Trophoblast cell (in vitro differentiated cells and primary cell): ENCODE data around the gene ZNF277.

Experiments
- DNase-seq, 2 donors: peaks; one replicate each; pipeline ENCODE4 v3.0.0-alpha.2; 2016
- H2AFZ ChIP-seq: 2 replicates; pipeline ENCODE4 v1.6.1; 2013; ENCODE audit warnings: low read length, moderate library complexity, mild to moderate bottlenecking; ENCODE audit not compliant: insufficient read depth, poor library complexity
- H2AK5ac ChIP-seq: 2 replicates; pipeline ENCODE4 v1.6.1; 2013; ENCODE audit warnings: mild to moderate bottlenecking, low read length
- H2BK120ac ChIP-seq: 2 replicates; pipeline ENCODE4 v1.6.1; 2013; ENCODE audit warnings: low read length, mild to moderate bottlenecking, moderate library complexity; ENCODE audit not compliant: insufficient read depth, poor library complexity
- H2BK12ac ChIP-seq: 2 replicates; pipeline ENCODE4 v1.6.1; 2013; ENCODE audit warnings: mild to moderate bottlenecking, low read length, moderate library complexity
- H2BK5ac ChIP-seq: 2 replicates; pipeline ENCODE4 v1.6.1; 2013; ENCODE audit warnings: low read length, low read depth, moderate library complexity, mild to moderate bottlenecking; ENCODE audit not compliant: poor library complexity
- H3K14ac ChIP-seq: 2 replicates; pipeline ENCODE4 v1.6.1; 2013; ENCODE audit warnings: mild to moderate bottlenecking, low read length
- H3K18ac ChIP-seq: 2 replicates; pipeline ENCODE4 v1.6.1; 2013; ENCODE audit warnings: mild to moderate bottlenecking, low read length
- H3K23ac ChIP-seq: 2 replicates; pipeline ENCODE4 v1.6.1; 2013; ENCODE audit warnings: low read length
- H3K27ac ChIP-seq: 2 replicates; pipeline ENCODE4 v1.5.1; 2013; ENCODE audit warnings: low read depth, mild to moderate bottlenecking, inconsistent platforms, low read length, moderate library complexity
- H3K27me3 ChIP-seq: 2 replicates; pipeline ENCODE4 v1.6.1; 2013; ENCODE audit warnings: inconsistent platforms, mild to moderate bottlenecking, low read length, moderate library complexity; ENCODE audit not compliant: insufficient read depth
- H3K36me3 ChIP-seq, 2 experiments: 1 replicate in 1 of 2; 2 replicates in 1 of 2; pipeline ENCODE4 v1.6.1; 2013; ENCODE audit warnings: low read length in 2 of 2, mild to moderate bottlenecking in 2 of 2, moderate library complexity in 1 of 2; ENCODE audit not compliant: insufficient read depth in 2 of 2, control insufficient read depth in 1 of 2
- H3K4ac ChIP-seq: 2 replicates; pipeline ENCODE4 v1.6.1; 2013; ENCODE audit warnings: low read depth, mild to moderate bottlenecking, low read length, moderate library complexity
- H3K4me1 ChIP-seq, 2 experiments: 1 replicate in 1 of 2; 2 replicates in 1 of 2; pipeline ENCODE4 v1.6.1; 2013; ENCODE audit warnings: low read length in 2 of 2, mild to moderate bottlenecking in 2 of 2, moderate library complexity in 1 of 2; ENCODE audit not compliant: insufficient read depth in 2 of 2, control insufficient read depth in 1 of 2
- H3K4me2 ChIP-seq: 2 replicates; pipeline ENCODE4 v1.6.1; 2013; ENCODE audit warnings: inconsistent platforms, mild to moderate bottlenecking, low read length, moderate library complexity
- H3K4me3 ChIP-seq: 2 replicates; pipeline ENCODE4 v1.5.1; 2013; ENCODE audit warnings: mild to moderate bottlenecking, low read depth, low read length, inconsistent platforms
- H3K79me1 ChIP-seq: one replicate; pipeline ENCODE4 v1.6.1; 2013; ENCODE audit warnings: low read length
- H3K79me2 ChIP-seq: 2 replicates; pipeline ENCODE4 v1.6.1; 2013; ENCODE audit warnings: low read length, mild to moderate bottlenecking; ENCODE audit not compliant: control insufficient read depth, insufficient read depth, poor library complexity
- H3K9ac ChIP-seq: 2 replicates; pipeline ENCODE4 v1.6.1; 2013; ENCODE audit warnings: mild to moderate bottlenecking, low read length
- H3K9me3 ChIP-seq: 2 replicates; pipeline ENCODE4 v1.6.1; 2013; ENCODE audit warnings: low read depth, mild to moderate bottlenecking, control low read depth, inconsistent platforms, low read length; ENCODE audit not compliant: insufficient read depth
- H4K12ac ChIP-seq: 2 replicates; pipeline ENCODE4 v1.6.1; 2013; ENCODE audit warnings: low read depth, mild to moderate bottlenecking, low read length, moderate library complexity
- H4K8ac ChIP-seq: 2 replicates; pipeline ENCODE4 v1.6.1; 2013; ENCODE audit warnings: low read depth, mild to moderate bottlenecking, low read length, moderate library complexity
- H4K91ac ChIP-seq: one replicate; pipeline ENCODE4 v1.6.1; 2013; ENCODE audit warnings: low read depth, mild to moderate bottlenecking, low read length, moderate library complexity
- WGBS: extraction: QIAGEN DNeasy Blood & Tissue Kit; methylation state at CpG from one replicate; pipeline ENCODE4 v1.1.7; 2013; ENCODE audit warnings: missing lambda C conversion rate; ENCODE audit not compliant: insufficient read length, insufficient coverage; ENCODE audit errors: extremely low coverage; 5-methylcytosine and 5-hydroxymethylcytosine counted together

ZNF277 gene

DNA sequence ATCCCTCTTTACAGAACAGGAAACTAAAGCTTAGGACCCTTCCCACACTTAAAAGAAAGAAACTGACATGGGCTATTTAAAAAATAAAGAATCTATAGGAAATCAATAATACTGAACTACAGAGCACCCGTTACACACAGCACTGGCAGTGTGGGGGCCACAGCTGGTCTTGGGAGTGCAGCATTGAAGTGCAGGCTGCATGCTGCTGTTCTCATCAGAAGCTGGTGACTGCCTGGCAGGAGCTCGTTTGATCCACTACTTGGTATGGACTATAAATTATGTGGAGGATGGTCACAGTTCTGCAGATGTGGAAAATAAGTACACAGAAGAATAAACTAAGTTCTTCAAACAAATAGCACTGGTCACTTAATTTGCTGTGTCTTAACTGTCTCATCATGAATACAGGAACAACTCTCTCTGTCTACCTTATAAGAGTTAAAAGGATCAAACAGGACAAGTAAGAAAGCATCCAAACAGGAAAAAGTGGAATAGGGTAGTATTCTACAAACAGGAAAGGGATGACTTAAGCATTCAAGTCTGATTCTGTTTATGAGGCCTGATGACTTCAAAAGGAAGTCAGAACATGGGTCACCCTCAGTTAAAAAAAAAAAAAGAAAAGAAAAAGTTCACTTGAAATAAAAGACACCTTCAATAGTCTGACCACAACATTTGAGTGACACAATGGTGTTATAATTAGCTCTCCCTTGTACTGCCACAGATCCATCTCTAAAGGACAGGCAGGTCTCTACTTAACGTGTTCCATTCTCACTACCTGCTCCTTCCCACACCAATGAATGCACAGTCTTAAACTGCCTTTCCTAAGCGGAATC is 21.3 kb upstream of the ZNF277 start:
- H4K91ac ChIP-seq = no peak overlapping the region
- H3K79me2 ChIP-seq = no peaks in the 10 kb centered on the region
- no peaks in the 10 kb centered on the region for H3K79me1 ChIP-seq

DNA sequence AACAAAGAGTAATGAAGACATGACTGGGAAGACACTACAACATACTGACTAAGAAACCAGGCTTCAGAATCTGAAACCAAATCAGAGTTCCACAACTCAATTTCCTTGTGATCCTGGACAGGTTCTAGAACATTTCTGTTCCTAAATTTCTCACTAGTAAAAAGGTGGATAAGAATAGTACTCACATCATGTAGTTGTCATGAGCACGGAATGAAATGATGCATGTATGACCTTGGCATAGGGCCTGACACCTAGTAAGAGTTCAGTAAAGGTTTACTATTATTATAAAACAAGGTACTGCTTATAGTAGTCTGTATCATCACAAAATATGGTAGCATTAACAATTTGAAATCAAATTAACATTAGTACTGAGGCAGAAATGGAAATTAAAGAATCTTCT is 20.2 kb upstream of the ZNF277 start:
- Histone ChIP-seq H3K27ac (no peak overlapping the region), H3K36me3 (no peaks in the 10 kb centered on the region), H3K4me3 (no peak overlapping the region), H2BK12ac (no peak overlapping the region), H3K27me3 (no peaks in the 10 kb centered on the region), H2AFZ (no peak overlapping the region), H2BK5ac (no peak overlapping the region), H2BK120ac (no peak overlapping the region), H3K4me1 (peaks cover 0 to 2% of the 10 kb centered on the region in 2 experiments), H4K91ac (no peak overlapping the region), H3K9ac (no peak overlapping the region), H3K9me3 (no peaks in the 10 kb centered on the region), H4K8ac (no peak overlapping the region), H2AK5ac (no peak overlapping the region), H3K14ac (no peak overlapping the region), H3K4ac (no peak overlapping the region), H3K18ac (no peak overlapping the region), H3K79me1 (no peaks in the 10 kb centered on the region), H3K23ac (no peak overlapping the region), H3K79me2 (no peaks in the 10 kb centered on the region), H3K4me2 (no peak overlapping the region), H4K12ac (no peak overlapping the region)
- WGBS = no CpG with 5 or more reads among the region's 1 CpG
- no peak for DNase-seq

More for the DNA sequence above, 21.3 kb upstream of the ZNF277 start:
- Histone ChIP-seq H2BK12ac (no peak overlapping the region), H3K4me3 (no peak overlapping the region), H3K9me3 (no peaks in the 10 kb centered on the region), H3K27me3 (no peaks in the 10 kb centered on the region), H3K36me3 (no peaks in the 10 kb centered on the region), H3K4me2 (no peak overlapping the region), H2BK5ac (no peak overlapping the region), H3K23ac (no peak overlapping the region), H3K14ac (no peak overlapping the region), H4K12ac (no peak overlapping the region), H3K9ac (no peak overlapping the region), H3K18ac (no peak overlapping the region), H2AK5ac (no peak overlapping the region), H4K8ac (no peak overlapping the region), H3K27ac (no peak overlapping the region), H2BK120ac (no peak overlapping the region), H2AFZ (no peak overlapping the region), H3K4me1 (peaks cover 0 to 2% of the 10 kb centered on the region in 2 experiments), H3K4ac (no peak overlapping the region)
- WGBS = no CpG with 5 or more reads among the region's 4 CpGs
- no peak for DNase-seq

DNA sequence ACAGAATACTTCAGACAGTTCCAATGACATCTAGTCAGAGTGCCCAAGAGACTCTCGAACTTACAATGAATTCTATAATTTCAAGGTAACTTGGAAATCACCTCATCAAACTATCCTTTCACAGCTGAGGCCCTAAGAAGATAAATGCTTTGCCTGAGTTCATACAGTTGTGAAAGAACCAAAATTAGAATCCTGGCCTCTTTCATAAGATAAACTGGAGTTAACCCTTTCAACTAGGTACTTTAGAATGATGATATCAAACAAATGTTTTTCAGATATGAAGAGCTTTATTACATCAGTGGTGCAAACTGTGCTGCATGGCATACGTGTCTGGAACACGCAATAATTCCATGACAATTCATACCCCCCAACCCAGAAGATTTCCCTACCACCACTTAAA is 18.2 kb upstream of the ZNF277 start:
- no CpG with 5 or more reads among the region's 3 CpGs for WGBS
- Histone ChIP-seq H3K23ac (no peak overlapping the region), H2AK5ac (no peak overlapping the region), H2BK120ac (no peak overlapping the region), H3K4me3 (no peak overlapping the region), H3K4me1 (peaks cover 2% of the 10 kb centered on the region in 2 experiments), H3K4me2 (no peak overlapping the region), H3K9ac (no peak overlapping the region), H3K14ac (no peak overlapping the region), H4K8ac (no peak overlapping the region), H4K12ac (no peak overlapping the region), H3K79me1 (no peaks in the 10 kb centered on the region), H3K4ac (no peak overlapping the region), H3K9me3 (no peaks in the 10 kb centered on the region), H3K79me2 (no peaks in the 10 kb centered on the region), H3K27me3 (no peaks in the 10 kb centered on the region), H2BK12ac (no peak overlapping the region), H4K91ac (no peak overlapping the region), H2BK5ac (no peak overlapping the region), H2AFZ (no peak overlapping the region), H3K27ac (no peak overlapping the region), H3K36me3 (no peaks in the 10 kb centered on the region), H3K18ac (no peak overlapping the region)
- no peak for DNase-seq

- no CpG with 5 or more reads among the region's 5 CpGs for WGBS
- no peak overlapping the region for H2AFZ ChIP-seq
- no peak overlapping the region for H4K91ac ChIP-seq
- no peak overlapping the region for H3K9ac ChIP-seq
- no peaks in the 10 kb centered on the region for H3K79me2 ChIP-seq
- no peak for DNase-seq
- no peak overlapping the region for H3K4me3 ChIP-seq
- no peak overlapping the region for H3K27ac ChIP-seq
- no peak overlapping the region for H4K12ac ChIP-seq
- no peak overlapping the region for H3K18ac ChIP-seq
- no peak overlapping the region for H2BK12ac ChIP-seq
- H3K36me3 ChIP-seq = no peaks in the 10 kb centered on the region
- H3K4me2 ChIP-seq = no peak overlapping the region
- H3K4me1 ChIP-seq = peaks cover 2 to 4% of the 10 kb centered on the region in 2 experiments
- H3K4ac ChIP-seq = no peak overlapping the region
- no peak overlapping the region for H4K8ac ChIP-seq
- no peak overlapping the region for H3K14ac ChIP-seq
- no peaks in the 10 kb centered on the region for H3K27me3 ChIP-seq
- H3K9me3 ChIP-seq = no peaks in the 10 kb centered on the region
- H3K23ac ChIP-seq = no peak overlapping the region
- H2BK120ac ChIP-seq = no peak overlapping the region
- H2BK5ac ChIP-seq = no peak overlapping the region
- H3K79me1 ChIP-seq = no peaks in the 10 kb centered on the region
- H2AK5ac ChIP-seq = no peak overlapping the region
These were observed 16.8 kb upstream of the ZNF277 start for GRCh38 chr7:112189691-112190090.
